Transverse colon (tissue), 4 donors: Measurements from ENCODE around the gene TRH. TPM values are rescaled to one million over a fixed set of nuclear protein-coding genes. Genes with fewer than 3 reads are reported as not detected.
A peak's percentile ranks its signal among the peaks of the same experiment; 100 is the strongest.

Experiments used
- DNase-seq: peaks from one replicate; pipeline ENCODE4 v3.0.0-alpha.2; 2019
- H3K27ac ChIP-seq, 4 donors: fragments of 200-600 bp; sonication (generic); 2 replicates each; pipeline ENCODE4 v1.5.1; 2016 to 2018; ENCODE audit warnings: inconsistent platforms in 4 of 4
- H3K27me3 ChIP-seq: fragments of 200-600 bp; sonication (generic); 2 replicates; pipeline ENCODE4 v1.5.1; 2017; ENCODE audit warnings: inconsistent platforms
- H3K36me3 ChIP-seq, 4 donors: fragments of 200-600 bp; sonication (generic); 2 replicates each; pipeline ENCODE4 v1.5.1; 2017 to 2019; ENCODE audit warnings: inconsistent platforms in 4 of 4
- H3K4me1 ChIP-seq, 4 donors: fragments of 200-600 bp; sonication (generic); 2 replicates each; pipeline ENCODE4 v1.5.1; 2017 to 2020; ENCODE audit warnings: inconsistent platforms in 4 of 4
- H3K4me3 ChIP-seq, 4 donors: fragments of 200-600 bp; sonication (generic); 1 replicate in 1 of 4; 2 replicates in 3 of 4; pipeline versions ENCODE4 v1.5.1 to v1.6.1; 2017 to 2019; ENCODE audit warnings: inconsistent platforms in 4 of 4
- H3K9me3 ChIP-seq, 2 donors: fragments of 200-600 bp; sonication (generic); 2 replicates each; pipeline ENCODE4 v1.5.1; 2017 to 2019; ENCODE audit warnings: inconsistent platforms in 2 of 2
- EP300 ChIP-seq: sonication (generic); formaldehyde crosslinking; IDR thresholded peaks from one replicate; pipeline ENCODE4 v1.6.1; 2017; ENCODE audit warnings: antibody characterized with exemption, low read depth
- POLR2A ChIP-seq: fragments of 450-650 bp; IDR thresholded peaks from one replicate; pipeline ENCODE4 v1.6.1; 2016; ENCODE audit warnings: antibody characterized with exemption, mild to moderate bottlenecking, moderate library complexity
- POLR2AphosphoS5 ChIP-seq, 3 donors: sonication (generic); formaldehyde crosslinking; IDR thresholded peaks; one replicate each; pipeline ENCODE4 v1.6.1; 2016; ENCODE audit warnings: antibody characterized with exemption in 3 of 3
- WGBS, 2 donors: methylation state at CpG; one replicate each; pipeline ENCODE4 v1.1.5; 2018; ENCODE audit warnings: low coverage in 1 of 2; 5-methylcytosine and 5-hydroxymethylcytosine counted together
- in situ Hi-C, 4 donors: fragments of 200-750 bp; cut with MboI; loops; one replicate each; pipeline versions ENCODE4 v1.15.0 to v1.15.1; 2017; ENCODE audit warnings: low sequenced_read_pairs in 3 of 4, low pct_ligation_motif_present in 1 of 4, low pct_unique_long_range_greater_than_20kb in 1 of 4
- intact Hi-C: fragments of 100-400 bp; cut with DNase I; formaldehyde crosslinking; loops from one replicate; pipeline ENCODE4 v1.15.1; 2023; ENCODE audit warnings: low total_unique reads
- total RNA-seq, 4 donors: library from RNA; depleted of rRNA; stranded (reverse); fragments of >200 nt; gene quantifications; one replicate each; pipeline ENCODE4 v1.1.0, GENCODE V29; 2016
- TF ChIP-seq, protein P1 (sequence below), 5 experiments: fragments of 200-600 bp in 3 of 5; fragments of 450-650 bp in 2 of 5; sonication (generic) in 3 of 5; IDR thresholded peaks; 1 replicate in 2 of 5; 2 replicates in 3 of 5; pipeline ENCODE4 v1.5.1; 2016 to 2017; ENCODE audit warnings: antibody characterized with exemption in 5 of 5, inconsistent platforms in 3 of 5, mild to moderate bottlenecking in 2 of 5, moderate library complexity in 1 of 5

The TRH gene
- total RNA-seq, 4 donors from 2014 or later, result not detected

DNA sequence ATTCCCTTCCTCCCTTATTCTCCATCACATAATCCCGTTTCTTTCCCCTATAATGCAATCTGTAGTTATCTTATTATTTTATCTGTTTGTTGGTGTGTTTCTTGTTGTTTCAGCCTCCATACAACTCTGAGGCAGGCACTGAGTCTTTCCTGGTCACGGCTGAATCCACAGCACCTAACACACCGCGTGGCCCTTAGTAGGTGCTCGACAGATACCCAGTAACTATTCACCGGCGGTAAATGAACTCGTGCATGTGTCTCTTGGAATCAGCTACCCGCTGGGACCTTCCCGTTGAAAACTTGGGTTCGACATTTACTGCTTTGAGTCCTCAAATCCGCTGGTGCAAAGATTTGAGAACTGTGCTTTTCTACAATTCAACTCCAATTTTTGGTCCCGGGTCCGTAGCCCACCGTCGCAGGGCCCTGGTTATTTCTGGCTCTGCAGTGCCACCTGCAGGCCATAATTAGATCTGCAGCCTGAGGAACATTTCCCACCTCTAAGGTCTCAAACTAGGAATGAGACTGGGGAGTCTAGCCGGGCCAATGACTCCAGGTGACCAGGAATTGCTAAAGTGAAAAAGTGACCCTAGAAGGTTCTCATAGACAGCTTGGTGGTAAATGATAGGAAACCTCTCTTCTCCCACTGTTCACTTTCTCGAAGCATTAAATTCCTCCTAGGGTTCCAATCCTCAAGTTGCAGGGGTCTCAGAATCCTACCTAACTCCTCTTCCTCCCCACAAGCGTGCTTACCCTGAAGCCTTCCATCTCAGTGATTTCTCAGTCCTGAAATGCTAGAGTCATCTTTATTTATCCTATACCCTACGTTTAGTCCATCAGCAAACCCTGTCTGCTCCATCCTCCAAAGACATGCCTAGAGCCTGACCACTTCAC lies 40.0 kb upstream of the TRH start:
- in situ Hi-C loops, result loop anchor here (5.0 to 25.0 kb wide), 4 partner anchors 280 to 447 kb away; no protein-coding TSS in a partner anchor
- no peak for DNase-seq
- Histone ChIP-seq H3K27ac (no peak overlapping the region), H3K36me3 (no peaks in the 10 kb centered on the region), H3K9me3 (peaks cover 2 to 8% of the 10 kb centered on the region in 2 donors), H3K4me1 (peaks cover 0 to 8% (median 2%) of the 10 kb centered on the region in 4 donors), H3K27me3 (no peaks in the 10 kb centered on the region), H3K4me3 (peak overlapping the region in 1 of 4 donors; percentile 9)
- intact Hi-C loops, result loop anchor here (10.0 kb wide), 2 partner anchors 310 to 440 kb away; no protein-coding TSS in a partner anchor
- 21 to 30% methylated on average over 15 to 20 of the region's 20 CpGs for WGBS, 2 donors
- TF ChIP-seq, protein P1, sequence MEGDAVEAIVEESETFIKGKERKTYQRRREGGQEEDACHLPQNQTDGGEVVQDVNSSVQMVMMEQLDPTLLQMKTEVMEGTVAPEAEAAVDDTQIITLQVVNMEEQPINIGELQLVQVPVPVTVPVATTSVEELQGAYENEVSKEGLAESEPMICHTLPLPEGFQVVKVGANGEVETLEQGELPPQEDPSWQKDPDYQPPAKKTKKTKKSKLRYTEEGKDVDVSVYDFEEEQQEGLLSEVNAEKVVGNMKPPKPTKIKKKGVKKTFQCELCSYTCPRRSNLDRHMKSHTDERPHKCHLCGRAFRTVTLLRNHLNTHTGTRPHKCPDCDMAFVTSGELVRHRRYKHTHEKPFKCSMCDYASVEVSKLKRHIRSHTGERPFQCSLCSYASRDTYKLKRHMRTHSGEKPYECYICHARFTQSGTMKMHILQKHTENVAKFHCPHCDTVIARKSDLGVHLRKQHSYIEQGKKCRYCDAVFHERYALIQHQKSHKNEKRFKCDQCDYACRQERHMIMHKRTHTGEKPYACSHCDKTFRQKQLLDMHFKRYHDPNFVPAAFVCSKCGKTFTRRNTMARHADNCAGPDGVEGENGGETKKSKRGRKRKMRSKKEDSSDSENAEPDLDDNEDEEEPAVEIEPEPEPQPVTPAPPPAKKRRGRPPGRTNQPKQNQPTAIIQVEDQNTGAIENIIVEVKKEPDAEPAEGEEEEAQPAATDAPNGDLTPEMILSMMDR (IDR thresholded peaks at IDR 0.05), result peak; percentile 88 to 95 (median 92)
- TF ChIP-seq EP300, result no peak
- TF ChIP-seq POLR2AphosphoS5 (IDR thresholded peaks at IDR 0.05), result no peak

DNA sequence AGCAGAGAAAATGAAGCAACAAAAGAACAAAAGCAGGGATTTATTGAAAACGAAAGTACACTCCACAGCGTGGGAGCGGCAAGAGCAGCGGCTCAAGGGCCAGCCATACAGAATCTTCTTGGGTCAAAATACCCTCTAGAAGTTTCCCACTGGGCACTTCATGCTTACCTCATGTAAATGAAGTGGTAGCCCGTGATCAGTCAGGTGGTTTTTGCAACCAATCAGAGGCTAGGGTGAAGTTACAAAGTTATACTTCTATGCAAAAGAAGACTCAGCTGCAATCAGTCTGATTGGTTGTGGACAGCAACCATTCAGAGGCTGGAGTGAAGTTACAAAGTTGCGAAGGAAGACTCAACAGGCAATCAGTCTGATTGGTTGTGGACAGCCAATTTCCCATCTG lies 37.8 kb upstream of the TRH start:
- intact Hi-C loops, result loop anchor here (10.0 kb wide), 2 partner anchors 312 to 442 kb away; no protein-coding TSS in a partner anchor
- H3K27ac ChIP-seq, result peak overlapping the region; percentile 62 to 77 (median 71)
- TF ChIP-seq EP300 (no peak), POLR2AphosphoS5 (IDR thresholded peaks at IDR 0.05) (peak in 1 of 3 donors; percentile 8)
- H3K9me3 ChIP-seq, result no peaks in the 10 kb centered on the region
- H3K27me3 ChIP-seq, result no peaks in the 10 kb centered on the region
- peak overlapping the region in 3 of 4 donors; percentile 17 to 45 (median 30) for H3K4me3 ChIP-seq
- DNase-seq, result peak; percentile 53
- peaks cover 0 to 8% (median 2%) of the 10 kb centered on the region in 4 donors for H3K4me1 ChIP-seq
- WGBS, 2 donors, result 25 to 32% methylated on average over 4 to 6 of the region's 6 CpGs
- H3K36me3 ChIP-seq, result no peaks in the 10 kb centered on the region
- in situ Hi-C loops, result loop anchor here (5.0 to 25.0 kb wide), 4 partner anchors 282 to 449 kb away; no protein-coding TSS in a partner anchor

- TF ChIP-seq EP300 (no peak), POLR2A (no peak), POLR2AphosphoS5 (IDR thresholded peaks at IDR 0.05) (no peak)
- TF ChIP-seq, protein P1 (IDR thresholded peaks at IDR 0.05), result no peak
- peak overlapping the region in 1 of 4 donors; percentile 62 for H3K27ac ChIP-seq
- no peak for DNase-seq
- H3K27me3 ChIP-seq, result no peaks in the 10 kb centered on the region
- intact Hi-C loops (loop anchor here (1.0 to 10.0 kb wide), 3 partner anchors 36 to 443 kb away; no protein-coding TSS in a partner anchor), in situ Hi-C loops (loop anchor here (5.0 to 25.0 kb wide), 4 partner anchors 283 to 450 kb away; no protein-coding TSS in a partner anchor)
- WGBS, 2 donors, result 88 to 89% methylated on average over 3 to 9 of the region's 9 CpGs
- no peak overlapping the region for H3K4me3 ChIP-seq
- no peaks in the 10 kb centered on the region for H3K9me3 ChIP-seq
- H3K36me3 ChIP-seq, result no peaks in the 10 kb centered on the region
- peaks cover 0 to 8% (median 2%) of the 10 kb centered on the region in 4 donors for H3K4me1 ChIP-seq
These were observed 36.8 kb upstream of the TRH start for GRCh38 chr3:129937717-129938116.

- WGBS, 2 donors, result 82 to 86% methylated on average over 6 to 8 of the region's 8 CpGs
- Histone ChIP-seq H3K27me3 (no peaks in the 10 kb centered on the region), H3K4me1 (peaks cover 0 to 8% (median 2%) of the 10 kb centered on the region in 4 donors), H3K27ac (no peak overlapping the region), H3K4me3 (no peak overlapping the region), H3K36me3 (no peaks in the 10 kb centered on the region), H3K9me3 (no peaks in the 10 kb centered on the region)
- TF ChIP-seq, protein P1 (IDR thresholded peaks at IDR 0.05), result peak in 1 of 5 experiments; percentile 12
- TF ChIP-seq POLR2AphosphoS5 (IDR thresholded peaks at IDR 0.05) (no peak), EP300 (no peak), POLR2A (no peak)
- no peak for DNase-seq
- intact Hi-C loops, result loop anchor here (1.0 to 10.0 kb wide), 3 partner anchors 35 to 444 kb away; no protein-coding TSS in a partner anchor
- in situ Hi-C loops, result loop anchor here (5.0 to 25.0 kb wide), 4 partner anchors 284 to 451 kb away; no protein-coding TSS in a partner anchor
These were observed 36.2 kb upstream of the TRH start for GRCh38 chr3:129938140-129938930.
